SU-DHL-6 (cell line): ENCODE data around the gene CST6.

ENCODE experiments used
- EZH2phosphoT487 ChIP-seq: fragments of 200-600 bp; sonication (generic), shearing (Covaris generic); conservative IDR thresholded peaks from 2 replicates; pipeline ENCODE4 v1.6.1; 2018; ENCODE audit warnings: mild to moderate bottlenecking, antibody characterized with exemption, low read length, moderate library complexity, mixed read lengths
- TF ChIP-seq, protein P1 (sequence below): fragments of 200-600 bp; sonication (generic); IDR thresholded peaks from one replicate; pipeline ENCODE4 v1.5.1; 2017; ENCODE audit warnings: antibody characterized with exemption, mild to moderate bottlenecking, low read length, moderate library complexity; ENCODE audit not compliant: insufficient read depth, poor library complexity, severe bottlenecking

DNA sequence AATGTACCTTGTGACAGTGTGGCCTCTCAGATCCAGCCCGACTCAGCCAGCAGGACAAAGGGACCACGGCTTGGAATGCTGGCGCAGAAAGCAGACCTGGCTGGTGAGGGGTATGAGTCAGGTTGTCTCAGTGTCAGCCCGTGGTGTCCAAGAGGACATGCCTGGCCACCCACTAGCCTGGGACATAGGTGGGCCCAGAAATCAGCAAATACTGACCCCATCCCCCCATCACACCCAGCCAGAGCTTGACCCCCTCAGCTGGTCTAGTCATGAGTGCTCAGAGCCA is 5.0 kb upstream of the CST6 start:
- TF ChIP-seq, protein P1, sequence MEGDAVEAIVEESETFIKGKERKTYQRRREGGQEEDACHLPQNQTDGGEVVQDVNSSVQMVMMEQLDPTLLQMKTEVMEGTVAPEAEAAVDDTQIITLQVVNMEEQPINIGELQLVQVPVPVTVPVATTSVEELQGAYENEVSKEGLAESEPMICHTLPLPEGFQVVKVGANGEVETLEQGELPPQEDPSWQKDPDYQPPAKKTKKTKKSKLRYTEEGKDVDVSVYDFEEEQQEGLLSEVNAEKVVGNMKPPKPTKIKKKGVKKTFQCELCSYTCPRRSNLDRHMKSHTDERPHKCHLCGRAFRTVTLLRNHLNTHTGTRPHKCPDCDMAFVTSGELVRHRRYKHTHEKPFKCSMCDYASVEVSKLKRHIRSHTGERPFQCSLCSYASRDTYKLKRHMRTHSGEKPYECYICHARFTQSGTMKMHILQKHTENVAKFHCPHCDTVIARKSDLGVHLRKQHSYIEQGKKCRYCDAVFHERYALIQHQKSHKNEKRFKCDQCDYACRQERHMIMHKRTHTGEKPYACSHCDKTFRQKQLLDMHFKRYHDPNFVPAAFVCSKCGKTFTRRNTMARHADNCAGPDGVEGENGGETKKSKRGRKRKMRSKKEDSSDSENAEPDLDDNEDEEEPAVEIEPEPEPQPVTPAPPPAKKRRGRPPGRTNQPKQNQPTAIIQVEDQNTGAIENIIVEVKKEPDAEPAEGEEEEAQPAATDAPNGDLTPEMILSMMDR: no peak
- no peak for TF ChIP-seq EZH2phosphoT487
